WTC11 (cell line): Measurements from ENCODE around the gene NFKBIE. TPM values are rescaled to one million over a fixed set of nuclear protein-coding genes. Genes with fewer than 3 reads are reported as not detected.

Experiments used
- ATF2 ChIP-seq: sonication (generic); formaldehyde crosslinking; IDR thresholded peaks from 2 replicates; pipeline ENCODE4 v1.8.1; 2022; ENCODE audit warnings: low read depth, missing genetic modification reagents, borderline replicate concordance
- CBFB ChIP-seq: sonication (generic); formaldehyde crosslinking; IDR thresholded peaks from 2 replicates; pipeline ENCODE4 v1.8.1; 2022; ENCODE audit warnings: mild to moderate bottlenecking, low read depth, missing genetic modification reagents
- CREB1 ChIP-seq: sonication (generic); formaldehyde crosslinking; IDR thresholded peaks from 2 replicates; pipeline ENCODE4 v1.8.0; 2023; ENCODE audit warnings: mild to moderate bottlenecking, missing genetic modification reagents
- CREM ChIP-seq: sonication (generic); formaldehyde crosslinking; IDR thresholded peaks from 2 replicates; pipeline ENCODE4 v1.8.1; 2022; ENCODE audit warnings: mild to moderate bottlenecking, missing genetic modification reagents, moderate library complexity
- GRHL2 ChIP-seq: fragments of 250-450 bp; sonication (Bioruptor Pico); IDR thresholded peaks from 2 replicates; pipeline ENCODE4 v1.8.0; 2022; ENCODE audit warnings: mild to moderate bottlenecking, moderate library complexity; ENCODE audit not compliant: insufficient replicate concordance, severe bottlenecking
- GTF2I ChIP-seq: fragments of 250-450 bp; sonication (Bioruptor Pico); conservative IDR thresholded peaks from 2 replicates; pipeline ENCODE4 v1.4.0; 2021; ENCODE audit warnings: mild to moderate bottlenecking
- IRF1 ChIP-seq: sonication (generic); formaldehyde crosslinking; IDR thresholded peaks from 2 replicates; pipeline ENCODE4 v1.8.0; 2023; ENCODE audit warnings: missing genetic modification reagents
- JAZF1 ChIP-seq: fragments of 250-450 bp; sonication (Bioruptor Pico); IDR thresholded peaks from 2 replicates; pipeline ENCODE4 v1.9.0; 2021; ENCODE audit warnings: moderate library complexity, mild to moderate bottlenecking, inconsistent platforms
- JUN ChIP-seq: sonication (generic); formaldehyde crosslinking; IDR thresholded peaks from 2 replicates; pipeline ENCODE4 v1.8.0; 2023; ENCODE audit warnings: mild to moderate bottlenecking, missing genetic modification reagents
- MAX ChIP-seq: sonication (generic); formaldehyde crosslinking; IDR thresholded peaks from 2 replicates; pipeline ENCODE4 v1.8.0; 2022; ENCODE audit warnings: mild to moderate bottlenecking, missing genetic modification reagents
- NFATC4 ChIP-seq: fragments of 250-450 bp; sonication (Bioruptor Pico); IDR thresholded peaks from 2 replicates; pipeline ENCODE4 v1.9.0; 2021; ENCODE audit warnings: mild to moderate bottlenecking
- NFE2L1 ChIP-seq: sonication (generic); formaldehyde crosslinking; IDR thresholded peaks from 2 replicates; pipeline ENCODE4 v1.8.1; 2023; ENCODE audit warnings: missing genetic modification reagents
- NR1H2 ChIP-seq: sonication (generic); formaldehyde crosslinking; IDR thresholded peaks from 2 replicates; pipeline ENCODE4 v1.9.0; 2021; ENCODE audit warnings: mild to moderate bottlenecking, moderate library complexity, missing genetic modification reagents
- NR2C2 ChIP-seq: sonication (generic); formaldehyde crosslinking; IDR thresholded peaks from 2 replicates; pipeline ENCODE4 v1.8.0; 2022; ENCODE audit warnings: mild to moderate bottlenecking, missing genetic modification reagents
- NR3C1 ChIP-seq: sonication (generic); formaldehyde crosslinking; conservative IDR thresholded peaks from 2 replicates; pipeline ENCODE4 v1.8.1; 2023; ENCODE audit warnings: low read depth, mild to moderate bottlenecking, missing genetic modification reagents
- PRDM15 ChIP-seq: sonication (generic); formaldehyde crosslinking; IDR thresholded peaks from 2 replicates; pipeline ENCODE4 v1.8.0; 2022; ENCODE audit warnings: missing genetic modification reagents
- PREB ChIP-seq: sonication (generic); formaldehyde crosslinking; IDR thresholded peaks from 2 replicates; pipeline ENCODE4 v1.8.1; 2022; ENCODE audit warnings: mild to moderate bottlenecking, missing genetic modification reagents, moderate library complexity, borderline replicate concordance
- PRRX2 ChIP-seq: fragments of 250-450 bp; sonication (Bioruptor Pico); IDR thresholded peaks from 2 replicates; pipeline ENCODE4 v1.8.0; 2021; ENCODE audit warnings: mild to moderate bottlenecking
- RELA ChIP-seq: sonication (generic); formaldehyde crosslinking; IDR thresholded peaks from 2 replicates; pipeline ENCODE4 v1.8.1; 2022; ENCODE audit warnings: missing genetic modification reagents, mild to moderate bottlenecking, borderline replicate concordance
- SMAD4 ChIP-seq: sonication (generic); formaldehyde crosslinking; IDR thresholded peaks from 2 replicates; pipeline ENCODE4 v1.8.0; 2022; ENCODE audit warnings: mild to moderate bottlenecking, missing genetic modification reagents
- USF2 ChIP-seq: sonication (generic); formaldehyde crosslinking; IDR thresholded peaks from 2 replicates; pipeline ENCODE4 v1.8.1; 2023; ENCODE audit warnings: mild to moderate bottlenecking, missing genetic modification reagents, moderate library complexity
- ZBTB43 ChIP-seq: sonication (generic); formaldehyde crosslinking; IDR thresholded peaks from 2 replicates; pipeline ENCODE4 v1.8.1; 2023; ENCODE audit warnings: mild to moderate bottlenecking, missing genetic modification reagents
- ZNF138 ChIP-seq: sonication (generic); formaldehyde crosslinking; conservative IDR thresholded peaks from 2 replicates; pipeline ENCODE4 v1.8.1; 2022; ENCODE audit warnings: mild to moderate bottlenecking, moderate library complexity, missing genetic modification reagents
- ZNF232 ChIP-seq: sonication (generic); formaldehyde crosslinking; IDR thresholded peaks from 2 replicates; pipeline ENCODE4 v1.8.0; 2022; ENCODE audit warnings: mild to moderate bottlenecking, missing genetic modification reagents
- ZNF671 ChIP-seq: fragments of 250-450 bp; sonication (Bioruptor Pico); IDR thresholded peaks from 2 replicates; pipeline ENCODE4 v1.8.0; 2021; ENCODE audit warnings: mild to moderate bottlenecking
- total RNA-seq: library from RNA; stranded (reverse); gene quantifications from 3 replicates; pipeline ENCODE4 v1.2.3, GENCODE V29; 2021
- TF ChIP-seq, protein P1 (sequence below): fragments of 250-450 bp; sonication (Bioruptor Pico); IDR thresholded peaks from 2 replicates; pipeline ENCODE4 v1.9.0; 2021; ENCODE audit warnings: mild to moderate bottlenecking
- TF ChIP-seq, protein P2 (sequence below): fragments of 250-450 bp; sonication (Bioruptor Pico); conservative IDR thresholded peaks from 2 replicates; pipeline ENCODE4 v1.9.0; 2021; ENCODE audit warnings: mild to moderate bottlenecking
- TF ChIP-seq, protein P3 (sequence below): sonication (generic); formaldehyde crosslinking; conservative IDR thresholded peaks from 2 replicates; pipeline ENCODE4 v1.8.1; 2022; ENCODE audit warnings: mild to moderate bottlenecking, missing genetic modification reagents

Gene NFKBIE
- total RNA-seq, 1 experiment from 2014 or later: 10.3 TPM

- TF ChIP-seq, protein P1, sequence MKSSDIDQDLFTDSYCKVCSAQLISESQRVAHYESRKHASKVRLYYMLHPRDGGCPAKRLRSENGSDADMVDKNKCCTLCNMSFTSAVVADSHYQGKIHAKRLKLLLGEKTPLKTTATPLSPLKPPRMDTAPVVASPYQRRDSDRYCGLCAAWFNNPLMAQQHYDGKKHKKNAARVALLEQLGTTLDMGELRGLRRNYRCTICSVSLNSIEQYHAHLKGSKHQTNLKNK (CRISPR knock-in tag): no peak; the same call in 1 of the 2 replicates
- TF ChIP-seq, protein P2, sequence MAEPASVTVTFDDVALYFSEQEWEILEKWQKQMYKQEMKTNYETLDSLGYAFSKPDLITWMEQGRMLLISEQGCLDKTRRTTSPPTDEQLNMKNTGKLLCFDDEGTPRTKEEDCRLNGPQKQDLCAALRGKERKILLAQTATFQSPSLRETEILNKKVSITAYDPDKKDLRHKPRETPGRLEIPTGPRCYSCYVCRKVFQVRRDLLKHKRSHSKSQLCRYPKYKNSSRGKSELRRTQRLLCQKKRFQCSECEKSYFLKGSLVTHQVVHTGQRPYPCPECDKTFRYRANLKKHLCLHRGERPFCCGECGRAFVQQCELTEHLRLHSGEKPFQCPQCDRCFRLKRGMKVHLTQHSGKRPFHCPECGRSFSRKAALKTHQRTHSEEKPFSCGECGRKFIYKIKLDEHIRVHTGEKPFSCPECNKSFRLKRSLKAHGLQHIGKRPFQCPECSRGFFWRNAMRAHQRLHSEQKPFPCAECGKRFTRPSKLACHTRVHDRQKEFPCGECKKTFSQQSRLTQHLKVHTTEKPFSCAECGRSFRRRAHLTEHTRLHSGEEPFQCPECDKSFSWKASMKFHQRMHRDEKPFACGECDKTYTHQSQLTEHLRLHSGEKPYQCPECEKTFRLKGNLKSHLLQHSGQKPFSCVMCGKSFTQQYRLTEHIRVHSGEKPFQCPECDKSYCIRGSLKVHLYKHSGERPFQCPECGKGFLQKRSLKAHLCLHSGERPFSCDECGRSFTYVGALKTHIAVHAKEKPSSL: peak; percentile 63; the same call in 1 of the 2 replicates
- TF ChIP-seq PRDM15 (CRISPR knock-in tag): 0 out of 2 replicates have a peak, but pooled peaks have one; percentile 29
- TF ChIP-seq ATF2 (CRISPR knock-in tag): no peak
- no peak for TF ChIP-seq RELA
- TF ChIP-seq JAZF1 (CRISPR knock-in tag): no peak
- no peak for TF ChIP-seq ZNF671
- TF ChIP-seq, protein P3, sequence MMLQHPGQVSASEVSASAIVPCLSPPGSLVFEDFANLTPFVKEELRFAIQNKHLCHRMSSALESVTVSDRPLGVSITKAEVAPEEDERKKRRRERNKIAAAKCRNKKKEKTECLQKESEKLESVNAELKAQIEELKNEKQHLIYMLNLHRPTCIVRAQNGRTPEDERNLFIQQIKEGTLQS: no peak; the same call in 1 of the 2 replicates
- peak; percentile 67; the same call in 1 of the 2 replicates for TF ChIP-seq IRF1 (CRISPR knock-in tag)
- TF ChIP-seq CBFB (CRISPR knock-in tag): no peak
- no peak for TF ChIP-seq NR3C1 (CRISPR knock-in tag)
- TF ChIP-seq SMAD4 (CRISPR knock-in tag): no peak
- no peak for TF ChIP-seq GTF2I (CRISPR knock-in tag)
- TF ChIP-seq NR2C2 (CRISPR knock-in tag): no peak
- TF ChIP-seq ZNF138 (CRISPR knock-in tag): no peak
- no peak for TF ChIP-seq ZBTB43 (CRISPR knock-in tag)
- TF ChIP-seq MAX: peak; percentile 30; the same call in 1 of the 2 replicates
- peak; percentile 84 for TF ChIP-seq CREM
- TF ChIP-seq CREB1 (CRISPR knock-in tag): no peak
- no peak for TF ChIP-seq NR1H2 (CRISPR knock-in tag)
- no peak for TF ChIP-seq JUN
- TF ChIP-seq USF2: no peak
- no peak for TF ChIP-seq GRHL2
- TF ChIP-seq PRRX2 (CRISPR knock-in tag): peak; percentile 89
- TF ChIP-seq PREB (CRISPR knock-in tag): no peak
- no peak for TF ChIP-seq ZNF232 (CRISPR knock-in tag)
- no peak for TF ChIP-seq NFE2L1 (CRISPR knock-in tag)
- TF ChIP-seq NFATC4 (CRISPR knock-in tag): no peak
Observed at GRCh38 chr6:44237813-44238433, 27.4 kb downstream of the NFKBIE start (continued).
